K562 (cell line): ENCODE data around the gene FGFBP3. TPM values are rescaled to one million over a fixed set of nuclear protein-coding genes. Genes with fewer than 3 reads are reported as not detected.

Experiments used
- C11orf30 ChIP-seq: fragments of 450-650 bp; IDR thresholded peaks from 2 replicates; pipeline ENCODE4 v1.6.1; 2016; ENCODE audit warnings: low read depth, mild to moderate bottlenecking
- CBX3 ChIP-seq, 2 experiments: IDR thresholded peaks; 1 replicate in 1 of 2; 2 replicates in 1 of 2; pipeline ENCODE4 v1.6.1; 2012; ENCODE audit warnings: inconsistent platforms in 2 of 2, low read length in 2 of 2, borderline replicate concordance in 1 of 2, control low read depth in 1 of 2
- JUND ChIP-seq, 2 experiments: IDR thresholded peaks; 2 replicates in 1 of 2; 3 replicates in 1 of 2; pipeline ENCODE4 v1.6.1; 2011; ENCODE audit warnings: borderline replicate concordance in 2 of 2, low read depth in 2 of 2, low read length in 2 of 2, improper control_type of control experiment in 1 of 2, missing biosample characterization in 1 of 2, missing genetic modification characterization in 1 of 2, missing genetic modification reagents in 1 of 2
- KDM1A ChIP-seq, 2 experiments: fragments of 450-650 bp; IDR thresholded peaks; 2 replicates each; pipeline ENCODE4 v1.6.1; 2016; ENCODE audit warnings: mild to moderate bottlenecking in 2 of 2
- KLF1 ChIP-seq: fragments of 450-650 bp; IDR thresholded peaks from 2 replicates; pipeline ENCODE4 v1.6.1; 2016; ENCODE audit warnings: missing genetic modification characterization, missing compliant biosample characterization
- NCOA6 ChIP-seq: fragments of 450-650 bp; IDR thresholded peaks from 2 replicates; pipeline ENCODE4 v1.6.1; 2017; ENCODE audit warnings: mild to moderate bottlenecking
- NCOR1 ChIP-seq: fragments of 450-650 bp; IDR thresholded peaks from 2 replicates; pipeline ENCODE4 v1.6.1; 2016; ENCODE audit warnings: mild to moderate bottlenecking, moderate library complexity
- PHTF2 ChIP-seq: fragments of 250-450 bp; sonication (Bioruptor Pico); IDR thresholded peaks from 2 replicates; pipeline ENCODE4 v1.5.0; 2021; ENCODE audit warnings: mild to moderate bottlenecking
- RAD21 ChIP-seq, 2 experiments: fragments of 250-450 bp in 1 of 2; fragments of 450-650 bp in 1 of 2; sonication (Bioruptor Pico) in 1 of 2; formaldehyde crosslinking in 1 of 2; IDR thresholded peaks in 1 of 2; conservative IDR thresholded peaks in 1 of 2; 2 replicates each; pipeline versions ENCODE4 v1.4.0 to v1.8.0; 2020 to 2022; ENCODE audit warnings: mild to moderate bottlenecking in 2 of 2, moderate library complexity in 1 of 2
- SAFB2 ChIP-seq: fragments of 200-400 bp; formaldehyde crosslinking; IDR thresholded peaks from 2 replicates; pipeline ENCODE4 v1.6.1; 2018; ENCODE audit warnings: borderline replicate concordance, low read length, low read depth, moderate library complexity; ENCODE audit not compliant: severe bottlenecking
- SIN3B ChIP-seq: fragments of 450-650 bp; IDR thresholded peaks from 2 replicates; pipeline ENCODE4 v1.6.1; 2017; ENCODE audit warnings: low read depth, mild to moderate bottlenecking, moderate library complexity
- SMARCC2 ChIP-seq: fragments of 450-650 bp; IDR thresholded peaks from 2 replicates; pipeline ENCODE4 v1.6.1; 2017; ENCODE audit warnings: antibody characterized with exemption, moderate library complexity, mild to moderate bottlenecking, low read depth
- WHSC1 ChIP-seq: IDR thresholded peaks from one replicate; pipeline ENCODE4 v1.6.1; 2012; ENCODE audit warnings: low read length, control low read depth, inconsistent platforms
- YBX1 ChIP-seq: fragments of 450-650 bp; IDR thresholded peaks from 2 replicates; pipeline ENCODE4 v1.7.1; 2016; ENCODE audit warnings: mild to moderate bottlenecking
- ZNF143 ChIP-seq: sonication (generic); formaldehyde crosslinking; IDR thresholded peaks from 2 replicates; pipeline ENCODE4 v1.9.0; 2022; ENCODE audit warnings: mild to moderate bottlenecking, missing genetic modification reagents
- ZNF3 ChIP-seq: fragments of 250-450 bp; sonication (Bioruptor Pico); IDR thresholded peaks from 2 replicates; pipeline ENCODE4 v1.5.0; 2021; ENCODE audit warnings: mild to moderate bottlenecking, moderate library complexity
- ZNF354B ChIP-seq: fragments of 250-450 bp; sonication (Bioruptor Pico); IDR thresholded peaks from 2 replicates; pipeline ENCODE4 v1.4.0; 2020
- ZNF668 ChIP-seq: fragments of 250-450 bp; sonication (Bioruptor Pico); IDR thresholded peaks from 2 replicates; pipeline ENCODE4 v1.8.0; 2022; ENCODE audit warnings: mild to moderate bottlenecking, inconsistent platforms
- ZNF79 ChIP-seq: fragments of 250-450 bp; sonication (Bioruptor Pico); IDR thresholded peaks from 2 replicates; pipeline ENCODE4 v1.4.0; 2020; ENCODE audit warnings: low read depth, mild to moderate bottlenecking, moderate library complexity
- polyA plus RNA-seq, 8 experiments: library from polyadenylated mRNA; depleted of rRNA in 4 of 8; stranded (reverse) in 5 of 8; unstranded in 3 of 8; fragments of >200 nt; fragmentation: Nextera tagmentation in 2 of 8; fragmentation: Illumina TruSeq in 1 of 8; extraction: Ambion mirVana in 2 of 8; extraction: Trizol in 1 of 8; gene quantifications; 2 replicates each; pipeline versions ENCODE4 v1.2.1 to v1.2.3, GENCODE V29; 2011 to 2014; ENCODE audit warnings: inconsistent platforms in 1 of 8, missing spikeins in 1 of 8
- total RNA-seq, 7 experiments: library from RNA; depleted of rRNA in 6 of 7; stranded (reverse); fragments of >200 nt in 6 of 7; fragmentation: Illumina TruSeq in 2 of 7; extraction: Trizol in 2 of 7; gene quantifications; 2 replicates each; pipeline versions ENCODE4 v1.2.1 to v1.2.3, GENCODE V29; 2011 to 2021; ENCODE audit warnings: low replicate concordance in 1 of 7
- TF ChIP-seq, protein P1 (sequence below), 2 experiments: fragments of 450-650 bp; conservative IDR thresholded peaks; 2 replicates each; pipeline ENCODE4 v1.6.1; 2017; ENCODE audit warnings: mild to moderate bottlenecking in 2 of 2, moderate library complexity in 2 of 2
- TF ChIP-seq, protein P2 (sequence below), 2 experiments: fragments of 450-650 bp in 1 of 2; sonication (generic) in 1 of 2; formaldehyde crosslinking; conservative IDR thresholded peaks; 2 replicates each; pipeline versions ENCODE4 v1.4.0 to v1.8.1; 2020 to 2022; ENCODE audit warnings: mild to moderate bottlenecking in 1 of 2, missing genetic modification reagents in 1 of 2
- TF ChIP-seq, protein P3 (sequence below): sonication (generic); formaldehyde crosslinking; IDR thresholded peaks from 2 replicates; pipeline ENCODE4 v1.8.0; 2022; ENCODE audit warnings: missing genetic modification reagents, mild to moderate bottlenecking, moderate library complexity, borderline replicate concordance
- TF ChIP-seq, protein P4 (sequence below): IDR thresholded peaks from 2 replicates; pipeline ENCODE4 v1.6.1; 2011; ENCODE audit warnings: borderline replicate concordance, low read depth, mild to moderate bottlenecking, moderate library complexity, low read length; ENCODE audit not compliant: insufficient read depth, poor library complexity, severe bottlenecking

FGFBP3 gene
- total and polyA plus RNA-seq, 9 of the 15 experiments (the other 6 are each of a cell fraction or from before 2014, with no cell fraction given), result 0.58 to 3.0 (median 1.5) TPM

DNA sequence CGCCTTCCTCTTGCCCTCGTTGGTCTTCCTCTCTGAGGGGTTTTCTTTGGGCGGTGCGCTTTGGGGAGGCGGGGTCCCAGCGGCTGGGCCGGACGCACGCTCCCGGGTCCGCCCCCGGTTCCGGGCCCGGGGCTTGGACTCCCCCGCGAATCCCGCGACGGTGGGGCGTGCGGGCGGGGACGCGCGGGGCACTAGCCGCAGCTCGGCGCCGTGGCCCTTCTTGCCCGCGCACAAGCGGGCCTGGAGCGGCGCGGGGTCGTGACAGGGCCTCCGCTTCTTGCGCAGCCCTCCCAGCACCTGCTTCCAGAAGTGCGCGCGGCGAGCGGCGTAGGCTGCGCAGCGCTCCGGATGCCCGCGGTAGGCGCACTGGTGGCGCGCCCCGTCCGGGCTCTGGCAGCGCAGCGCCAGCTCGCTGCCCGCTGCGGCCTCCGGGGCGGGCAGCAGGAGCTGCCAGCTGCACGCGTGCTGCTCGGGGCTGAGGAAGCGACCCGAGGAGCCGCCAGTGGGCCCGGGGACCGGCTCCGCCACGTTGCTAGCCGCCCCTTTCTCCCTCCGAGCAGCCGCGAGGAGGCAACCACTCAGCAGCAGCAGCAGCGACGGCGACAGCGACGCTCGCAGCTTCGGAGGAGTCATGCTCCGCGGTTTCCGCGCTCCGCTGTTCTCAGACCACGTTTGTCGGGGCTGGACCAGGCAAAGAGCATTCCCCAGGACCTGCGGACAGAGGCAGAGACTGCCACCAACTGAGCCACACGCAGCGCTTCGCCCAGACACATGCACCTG, 759 bp downstream of the FGFBP3 start (continued):
- TF ChIP-seq NCOR1 (no peak), ZNF143 (no peak), SMARCC2 (no peak), YBX1 (no peak), ZNF79 (CRISPR knock-in tag) (no peak), JUND (IDR thresholded peaks at IDR 0.05; ENCODE audit: borderline replicate concordance, low read depth, low read length) (peak; percentile 45; the same call in 1 of the 2 replicates), JUND (tag; IDR thresholded peaks at IDR 0.05; ENCODE audit: borderline replicate concordance, low read depth, low read length) (no peak), SAFB2 (no peak), SIN3B (peak; percentile 66; the same call in 1 of the 2 replicates), KDM1A (IDR thresholded peaks at IDR 0.05) (no peak), ZNF668 (CRISPR knock-in tag) (no peak), WHSC1 (no peak), ZNF354B (CRISPR knock-in tag) (no peak), RAD21 (CRISPR knock-in tag; conservative IDR thresholded peaks at IDR 0.05 in 1 of 2, IDR thresholded peaks at IDR 0.05 in 1 of 2) (peak; percentile 25 to 62; a peak in 3 of 4 replicates), C11orf30 (peak; percentile 38), KLF1 (no peak), ZNF3 (CRISPR knock-in tag) (no peak), CBX3 (IDR thresholded peaks at IDR 0.05; ENCODE audit: borderline replicate concordance in 1 of 2, low read length in 2 of 2) (peak in 1 of 2 experiments; percentile 74; a peak in 1 of 3 replicates), NCOA6 (peak; percentile 26), PHTF2 (no peak)
- TF ChIP-seq, protein P1, sequence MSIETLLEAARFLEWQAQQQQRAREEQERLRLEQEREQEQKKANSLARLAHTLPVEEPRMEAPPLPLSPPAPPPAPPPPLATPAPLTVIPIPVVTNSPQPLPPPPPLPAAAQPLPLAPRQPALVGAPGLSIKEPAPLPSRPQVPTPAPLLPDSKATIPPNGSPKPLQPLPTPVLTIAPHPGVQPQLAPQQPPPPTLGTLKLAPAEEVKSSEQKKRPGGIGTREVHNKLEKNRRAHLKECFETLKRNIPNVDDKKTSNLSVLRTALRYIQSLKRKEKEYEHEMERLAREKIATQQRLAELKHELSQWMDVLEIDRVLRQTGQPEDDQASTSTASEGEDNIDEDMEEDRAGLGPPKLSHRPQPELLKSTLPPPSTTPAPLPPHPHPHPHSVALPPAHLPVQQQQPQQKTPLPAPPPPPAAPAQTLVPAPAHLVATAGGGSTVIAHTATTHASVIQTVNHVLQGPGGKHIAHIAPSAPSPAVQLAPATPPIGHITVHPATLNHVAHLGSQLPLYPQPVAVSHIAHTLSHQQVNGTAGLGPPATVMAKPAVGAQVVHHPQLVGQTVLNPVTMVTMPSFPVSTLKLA (conservative IDR thresholded peaks at IDR 0.05), result peak; percentile 34 to 62; a peak in 2 of 4 replicates
- TF ChIP-seq, protein P2, sequence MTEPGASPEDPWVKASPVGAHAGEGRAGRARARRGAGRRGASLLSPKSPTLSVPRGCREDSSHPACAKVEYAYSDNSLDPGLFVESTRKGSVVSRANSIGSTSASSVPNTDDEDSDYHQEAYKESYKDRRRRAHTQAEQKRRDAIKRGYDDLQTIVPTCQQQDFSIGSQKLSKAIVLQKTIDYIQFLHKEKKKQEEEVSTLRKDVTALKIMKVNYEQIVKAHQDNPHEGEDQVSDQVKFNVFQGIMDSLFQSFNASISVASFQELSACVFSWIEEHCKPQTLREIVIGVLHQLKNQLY (CRISPR knock-in tag; conservative IDR thresholded peaks at IDR 0.05), result no peak
- TF ChIP-seq, protein P3, sequence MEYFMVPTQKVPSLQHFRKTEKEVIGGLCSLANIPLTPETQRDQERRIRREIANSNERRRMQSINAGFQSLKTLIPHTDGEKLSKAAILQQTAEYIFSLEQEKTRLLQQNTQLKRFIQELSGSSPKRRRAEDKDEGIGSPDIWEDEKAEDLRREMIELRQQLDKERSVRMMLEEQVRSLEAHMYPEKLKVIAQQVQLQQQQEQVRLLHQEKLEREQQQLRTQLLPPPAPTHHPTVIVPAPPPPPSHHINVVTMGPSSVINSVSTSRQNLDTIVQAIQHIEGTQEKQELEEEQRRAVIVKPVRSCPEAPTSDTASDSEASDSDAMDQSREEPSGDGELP (CRISPR knock-in tag), result peak; percentile 78; the same call in 1 of the 2 replicates
- TF ChIP-seq, protein P4, sequence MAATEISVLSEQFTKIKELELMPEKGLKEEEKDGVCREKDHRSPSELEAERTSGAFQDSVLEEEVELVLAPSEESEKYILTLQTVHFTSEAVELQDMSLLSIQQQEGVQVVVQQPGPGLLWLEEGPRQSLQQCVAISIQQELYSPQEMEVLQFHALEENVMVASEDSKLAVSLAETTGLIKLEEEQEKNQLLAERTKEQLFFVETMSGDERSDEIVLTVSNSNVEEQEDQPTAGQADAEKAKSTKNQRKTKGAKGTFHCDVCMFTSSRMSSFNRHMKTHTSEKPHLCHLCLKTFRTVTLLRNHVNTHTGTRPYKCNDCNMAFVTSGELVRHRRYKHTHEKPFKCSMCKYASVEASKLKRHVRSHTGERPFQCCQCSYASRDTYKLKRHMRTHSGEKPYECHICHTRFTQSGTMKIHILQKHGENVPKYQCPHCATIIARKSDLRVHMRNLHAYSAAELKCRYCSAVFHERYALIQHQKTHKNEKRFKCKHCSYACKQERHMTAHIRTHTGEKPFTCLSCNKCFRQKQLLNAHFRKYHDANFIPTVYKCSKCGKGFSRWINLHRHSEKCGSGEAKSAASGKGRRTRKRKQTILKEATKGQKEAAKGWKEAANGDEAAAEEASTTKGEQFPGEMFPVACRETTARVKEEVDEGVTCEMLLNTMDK, result peak; percentile 74
